Measurements from ENCODE around the gene DHFR.
"Not testable (repeated sequence)": the region's sequence is repeated elsewhere in the genome, so short reads cannot be mapped to it uniquely, and the experiment has no call there.

DHFR gene

GRCh38 chr5:80591352-80591751 is 63.4 kb downstream of the DHFR start:
- DNase-seq, result no peak

GRCh38 chr5:80590766-80591165 is 64.0 kb downstream of the DHFR start:
- no peak for DNase-seq

DNA sequence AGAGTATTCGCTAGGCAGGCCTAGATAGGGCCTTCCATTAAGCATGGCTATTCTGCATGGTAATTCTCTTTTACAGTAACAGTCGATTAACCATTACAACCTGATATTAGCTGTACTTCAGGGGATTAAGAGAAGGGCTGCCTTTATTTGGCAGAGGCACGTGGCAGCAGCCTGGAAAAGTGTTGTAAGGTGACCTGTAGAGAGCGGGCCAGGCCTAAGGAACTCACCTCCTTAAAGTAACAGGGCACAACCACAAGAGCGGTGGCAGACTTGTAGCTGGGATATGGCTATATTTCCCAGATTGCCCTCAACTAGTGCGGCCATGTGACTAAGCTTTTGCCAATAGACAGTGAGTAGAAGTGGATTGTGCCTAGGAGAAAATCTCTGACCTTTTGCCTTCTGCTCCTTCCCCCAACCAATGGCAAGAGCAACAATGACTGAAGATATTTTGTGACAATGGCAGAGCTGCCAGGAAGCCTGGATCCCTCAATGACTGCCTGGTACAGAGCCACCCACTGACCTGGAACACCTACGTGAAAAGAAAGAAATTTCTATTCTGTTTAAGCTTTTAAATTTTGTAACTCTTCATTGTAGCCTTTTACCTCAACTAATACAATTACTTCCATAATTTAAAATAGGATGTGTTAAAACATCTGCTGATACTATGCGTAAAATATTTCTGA is 65.8 kb downstream of the DHFR start:
- no peak for DNase-seq

GRCh38 chr5:80584770-80585169 is 70.0 kb downstream of the DHFR start:
- DNase-seq, result no peak

DNA sequence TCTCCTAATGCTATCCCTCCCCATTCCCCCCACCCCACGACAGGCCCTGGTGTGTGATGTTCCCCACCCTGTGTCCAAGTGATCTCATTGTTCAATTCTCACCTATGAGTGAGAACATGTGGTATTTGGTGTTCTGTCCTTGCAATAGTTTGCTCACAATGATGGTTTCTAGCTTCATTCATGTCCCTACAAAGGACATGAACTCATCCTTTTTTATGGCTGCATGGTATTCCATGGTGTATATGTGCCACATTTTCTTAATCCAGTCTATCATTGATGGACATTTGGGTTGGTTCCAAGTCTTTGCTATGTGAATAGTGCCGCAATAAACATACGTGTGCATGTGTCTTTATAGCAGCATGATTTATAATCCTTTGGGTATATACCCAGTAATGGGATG is 74.5 kb downstream of the DHFR start:
- DNase-seq, result not testable (repeated sequence)

DNA sequence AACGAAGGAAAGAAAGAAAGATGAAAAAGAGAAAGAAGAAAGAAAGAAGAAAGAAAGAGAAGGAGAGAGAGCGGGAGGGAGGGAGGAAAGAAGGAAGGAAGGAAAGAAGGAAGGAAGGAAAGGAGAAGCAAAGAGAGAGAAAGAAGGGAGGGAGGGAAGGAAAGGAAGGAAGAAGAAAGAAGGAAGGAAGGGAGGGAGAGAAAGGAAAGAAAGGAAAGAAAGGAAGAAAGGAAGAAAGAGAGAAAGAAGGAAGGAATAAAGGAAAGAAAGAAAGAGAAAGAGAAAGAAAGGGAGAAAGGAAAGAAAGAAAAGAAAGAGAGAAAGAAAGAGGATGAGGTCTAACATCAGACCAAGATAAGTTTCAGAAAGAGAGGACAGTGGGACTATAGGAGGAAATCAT is 75.7 kb downstream of the DHFR start:
- DNase-seq, result no peak

- DNase-seq, result no peak
These were observed 77.1 kb downstream of the DHFR start for GRCh38 chr5:80577707-80578106.

GRCh38 chr5:80576383-80576782 is 78.4 kb downstream of the DHFR start:
- no peak for DNase-seq
